Subcutaneous abdominal adipose tissue (tissue), 5 donors: ENCODE data around the gene LHFPL3.

Experiments used
- H3K27ac ChIP-seq: one replicate; pipeline ENCODE4 v1.7.0; 2013; ENCODE audit warnings: low read depth, mild to moderate bottlenecking, inconsistent platforms, low read length, moderate library complexity
- H3K27me3 ChIP-seq, 5 donors: one replicate each; pipeline ENCODE4 v1.7.0; 2013; ENCODE audit warnings: low read length in 5 of 5, inconsistent platforms in 1 of 5; ENCODE audit not compliant: control insufficient read depth in 5 of 5, insufficient read depth in 4 of 5
- H3K36me3 ChIP-seq, 5 donors: one replicate each; pipeline ENCODE4 v1.7.0; 2013; ENCODE audit warnings: low read length in 5 of 5; ENCODE audit not compliant: control insufficient read depth in 5 of 5, insufficient read depth in 5 of 5
- H3K4me1 ChIP-seq, 5 donors: one replicate each; pipeline ENCODE4 v1.7.0; 2013; ENCODE audit warnings: low read length in 5 of 5, mild to moderate bottlenecking in 3 of 5, moderate library complexity in 1 of 5; ENCODE audit not compliant: control insufficient read depth in 5 of 5, insufficient read depth in 5 of 5
- H3K4me3 ChIP-seq, 5 donors: one replicate each; pipeline ENCODE4 v1.7.0; 2013; ENCODE audit warnings: low read length in 5 of 5, low read depth in 1 of 5
- H3K9ac ChIP-seq, 5 donors: one replicate each; pipeline ENCODE4 v1.7.0; 2013; ENCODE audit warnings: low read length in 5 of 5, mild to moderate bottlenecking in 4 of 5, moderate library complexity in 3 of 5
- H3K9me3 ChIP-seq, 5 donors: one replicate each; pipeline ENCODE4 v1.7.0; 2013; ENCODE audit warnings: low read length in 5 of 5; ENCODE audit not compliant: control insufficient read depth in 5 of 5
- donor health status: healthy.
- donor health status: healthy.
- donor health status: healthy.
- donor health status: healthy.
- donor health status: healthy.

The LHFPL3 gene

GRCh38 chr7:104652865-104653264, 324.5 kb downstream of the LHFPL3 start:
- no peak overlapping the region for H3K27ac ChIP-seq
- no peaks in the 10 kb centered on the region for H3K27me3 ChIP-seq
- no peaks in the 10 kb centered on the region for H3K9me3 ChIP-seq

GRCh38 chr7:104653825-104654401, 325.5 kb downstream of the LHFPL3 start:
- Histone ChIP-seq H3K9me3 (no peaks in the 10 kb centered on the region), H3K27ac (no peak overlapping the region), H3K4me3 (no peak overlapping the region), H3K9ac (no peak overlapping the region), H3K4me1 (no peaks in the 10 kb centered on the region), H3K36me3 (no peaks in the 10 kb centered on the region), H3K27me3 (no peaks in the 10 kb centered on the region)

More at GRCh38 chr7:104652865-104653264, 324.5 kb downstream of the LHFPL3 start:
- H3K9ac ChIP-seq, result no peak overlapping the region
- no peak overlapping the region for H3K4me3 ChIP-seq
- H3K36me3 ChIP-seq, result no peaks in the 10 kb centered on the region
- H3K4me1 ChIP-seq, result no peaks in the 10 kb centered on the region

GRCh38 chr7:104655592-104655991, 327.2 kb downstream of the LHFPL3 start:
- Histone ChIP-seq H3K4me1 (no peaks in the 10 kb centered on the region), H3K27ac (no peak overlapping the region), H3K27me3 (no peaks in the 10 kb centered on the region), H3K9ac (no peak overlapping the region), H3K36me3 (no peaks in the 10 kb centered on the region), H3K9me3 (no peaks in the 10 kb centered on the region), H3K4me3 (no peak overlapping the region)

GRCh38 chr7:104656467-104656866, 328.1 kb downstream of the LHFPL3 start:
- no peaks in the 10 kb centered on the region for H3K27me3 ChIP-seq
- no peaks in the 10 kb centered on the region for H3K4me1 ChIP-seq
- no peak overlapping the region for H3K9ac ChIP-seq
- no peaks in the 10 kb centered on the region for H3K36me3 ChIP-seq
- no peak overlapping the region for H3K4me3 ChIP-seq
- H3K9me3 ChIP-seq, result no peaks in the 10 kb centered on the region
- no peak overlapping the region for H3K27ac ChIP-seq

- H3K27ac ChIP-seq, result no peak overlapping the region
- H3K9ac ChIP-seq, result no peak overlapping the region
- H3K4me1 ChIP-seq, result no peaks in the 10 kb centered on the region
- no peak overlapping the region for H3K4me3 ChIP-seq
- H3K27me3 ChIP-seq, result no peaks in the 10 kb centered on the region
- H3K9me3 ChIP-seq, result no peaks in the 10 kb centered on the region
- no peaks in the 10 kb centered on the region for H3K36me3 ChIP-seq
These were observed 328.7 kb downstream of the LHFPL3 start for GRCh38 chr7:104657134-104657533.

- no peaks in the 10 kb centered on the region for H3K4me1 ChIP-seq
- H3K36me3 ChIP-seq, result no peaks in the 10 kb centered on the region
- H3K9ac ChIP-seq, result no peak overlapping the region
- H3K9me3 ChIP-seq, result no peaks in the 10 kb centered on the region
- no peak overlapping the region for H3K27ac ChIP-seq
- no peak overlapping the region for H3K4me3 ChIP-seq
- no peaks in the 10 kb centered on the region for H3K27me3 ChIP-seq
These were observed 333.2 kb downstream of the LHFPL3 start for GRCh38 chr7:104661575-104661974.

GRCh38 chr7:104664648-104665047, 336.2 kb downstream of the LHFPL3 start:
- no peaks in the 10 kb centered on the region for H3K9me3 ChIP-seq
- no peaks in the 10 kb centered on the region for H3K4me1 ChIP-seq
- H3K4me3 ChIP-seq, result no peak overlapping the region
- H3K27ac ChIP-seq, result no peak overlapping the region
- no peaks in the 10 kb centered on the region for H3K27me3 ChIP-seq
- no peak overlapping the region for H3K9ac ChIP-seq
- H3K36me3 ChIP-seq, result no peaks in the 10 kb centered on the region

- Histone ChIP-seq H3K27me3 (peaks cover 0 to 4% (median 0%) of the 10 kb centered on the region in 5 donors), H3K9ac (no peak overlapping the region), H3K36me3 (no peaks in the 10 kb centered on the region), H3K27ac (no peak overlapping the region), H3K4me3 (no peak overlapping the region), H3K4me1 (no peaks in the 10 kb centered on the region), H3K9me3 (no peaks in the 10 kb centered on the region)
These were observed 349.2 kb downstream of the LHFPL3 start for GRCh38 chr7:104677587-104677986.

- no peak overlapping the region for H3K9ac ChIP-seq
- no peaks in the 10 kb centered on the region for H3K9me3 ChIP-seq
- no peaks in the 10 kb centered on the region for H3K4me1 ChIP-seq
- H3K27ac ChIP-seq, result no peak overlapping the region
- H3K4me3 ChIP-seq, result no peak overlapping the region
- H3K36me3 ChIP-seq, result no peaks in the 10 kb centered on the region
- H3K27me3 ChIP-seq, result peaks cover 0 to 4% (median 0%) of the 10 kb centered on the region in 5 donors
These were observed 350.7 kb downstream of the LHFPL3 start for GRCh38 chr7:104679085-104679484.

- H3K9me3 ChIP-seq, result no peaks in the 10 kb centered on the region
- H3K9ac ChIP-seq, result no peak overlapping the region
- H3K27ac ChIP-seq, result no peak overlapping the region
- H3K36me3 ChIP-seq, result no peaks in the 10 kb centered on the region
- H3K4me1 ChIP-seq, result no peaks in the 10 kb centered on the region
- no peak overlapping the region for H3K4me3 ChIP-seq
- H3K27me3 ChIP-seq, result no peaks in the 10 kb centered on the region
These were observed 357.9 kb downstream of the LHFPL3 start for GRCh38 chr7:104686286-104686685.

- Histone ChIP-seq H3K27ac (no peak overlapping the region), H3K9ac (no peak overlapping the region), H3K4me3 (no peak overlapping the region), H3K9me3 (peaks cover 0 to 6% (median 0%) of the 10 kb centered on the region in 5 donors), H3K36me3 (no peaks in the 10 kb centered on the region), H3K4me1 (no peaks in the 10 kb centered on the region), H3K27me3 (no peaks in the 10 kb centered on the region)
These were observed 366.3 kb downstream of the LHFPL3 start for GRCh38 chr7:104694710-104695109.
